C4-2B (cell line): ENCODE results near the gene TOP2B.

ENCODE experiments used
- ZFX ChIP-seq: fragments of 450-650 bp; IDR thresholded peaks from 2 replicates; pipeline ENCODE4 v1.6.1; 2017
- TF ChIP-seq, protein P1 (sequence below): fragments of 450-650 bp; conservative IDR thresholded peaks from 2 replicates; pipeline ENCODE4 v1.5.1; 2017; ENCODE audit warnings: mild to moderate bottlenecking

DNA sequence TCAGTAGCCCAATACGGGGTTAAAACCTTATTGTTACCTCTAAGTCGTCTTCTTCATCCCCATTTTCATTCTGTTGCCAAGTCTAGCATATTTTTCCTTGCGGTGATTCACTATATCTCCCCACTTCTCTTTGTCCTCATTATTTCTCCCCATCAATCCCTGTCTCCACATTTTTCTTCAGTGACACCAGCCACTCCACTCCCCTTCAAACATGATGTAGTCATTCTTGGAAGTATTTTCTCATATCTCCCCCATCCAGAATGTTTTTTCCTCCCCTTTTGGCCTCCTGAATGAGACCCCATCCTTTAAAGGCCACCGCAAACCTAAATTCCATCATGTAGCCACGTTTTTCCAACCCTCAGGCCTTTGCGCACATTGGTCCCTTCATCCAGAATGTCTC lies 105.9 kb downstream of the TOP2B start:
- TF ChIP-seq, protein P1, sequence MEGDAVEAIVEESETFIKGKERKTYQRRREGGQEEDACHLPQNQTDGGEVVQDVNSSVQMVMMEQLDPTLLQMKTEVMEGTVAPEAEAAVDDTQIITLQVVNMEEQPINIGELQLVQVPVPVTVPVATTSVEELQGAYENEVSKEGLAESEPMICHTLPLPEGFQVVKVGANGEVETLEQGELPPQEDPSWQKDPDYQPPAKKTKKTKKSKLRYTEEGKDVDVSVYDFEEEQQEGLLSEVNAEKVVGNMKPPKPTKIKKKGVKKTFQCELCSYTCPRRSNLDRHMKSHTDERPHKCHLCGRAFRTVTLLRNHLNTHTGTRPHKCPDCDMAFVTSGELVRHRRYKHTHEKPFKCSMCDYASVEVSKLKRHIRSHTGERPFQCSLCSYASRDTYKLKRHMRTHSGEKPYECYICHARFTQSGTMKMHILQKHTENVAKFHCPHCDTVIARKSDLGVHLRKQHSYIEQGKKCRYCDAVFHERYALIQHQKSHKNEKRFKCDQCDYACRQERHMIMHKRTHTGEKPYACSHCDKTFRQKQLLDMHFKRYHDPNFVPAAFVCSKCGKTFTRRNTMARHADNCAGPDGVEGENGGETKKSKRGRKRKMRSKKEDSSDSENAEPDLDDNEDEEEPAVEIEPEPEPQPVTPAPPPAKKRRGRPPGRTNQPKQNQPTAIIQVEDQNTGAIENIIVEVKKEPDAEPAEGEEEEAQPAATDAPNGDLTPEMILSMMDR: no peak
- no peak for TF ChIP-seq ZFX
